Esophagus muscularis mucosa (tissue), 4 donors: Measurements from ENCODE around the gene RAB33B. TPM values are rescaled to one million over a fixed set of nuclear protein-coding genes. Genes with fewer than 3 reads are reported as not detected.

Source experiments
- DNase-seq: peaks from one replicate; pipeline ENCODE4 v3.0.0-alpha.2; 2017; ENCODE audit errors: extremely low spot score
- H3K27ac ChIP-seq, 4 donors: fragments of 200-600 bp; sonication (generic); replicated peaks in 1 of 4; 1 replicate in 3 of 4; 2 replicates in 1 of 4; pipeline ENCODE4 v1.5.1; 2016 to 2019; ENCODE audit warnings: mild to moderate bottlenecking in 1 of 4
- H3K27me3 ChIP-seq, 4 donors: fragments of 200-600 bp; sonication (generic); one replicate each; pipeline versions ENCODE4 v1.5.1 to v1.6.0; 2016 to 2019
- H3K36me3 ChIP-seq, 4 donors: fragments of 200-600 bp; sonication (generic); one replicate each; pipeline ENCODE4 v1.5.1; 2016 to 2019
- H3K4me1 ChIP-seq, 4 donors: fragments of 200-600 bp; sonication (generic); one replicate each; pipeline ENCODE4 v1.5.1; 2016 to 2019
- H3K4me3 ChIP-seq, 4 donors: fragments of 200-600 bp; sonication (generic); 1 replicate in 2 of 4; 2 replicates in 2 of 4; pipeline ENCODE4 v1.5.1; 2016 to 2019; ENCODE audit warnings: mild to moderate bottlenecking in 4 of 4, moderate library complexity in 1 of 4
- H3K9me3 ChIP-seq, 4 donors: fragments of 200-600 bp; sonication (generic); 1 replicate in 3 of 4; 2 replicates in 1 of 4; pipeline ENCODE4 v1.5.1; 2016 to 2019
- CTCF ChIP-seq, 3 experiments: fragments of 200-600 bp in 2 of 3; fragments of 450-650 bp in 1 of 3; sonication (generic) in 2 of 3; IDR thresholded peaks; one replicate each; pipeline ENCODE4 v1.5.1; 2017 to 2019; ENCODE audit warnings: antibody characterized with exemption in 3 of 3, mild to moderate bottlenecking in 2 of 3, moderate library complexity in 1 of 3
- EP300 ChIP-seq: sonication (generic); formaldehyde crosslinking; IDR thresholded peaks from one replicate; pipeline ENCODE4 v1.6.1; 2017; ENCODE audit warnings: antibody characterized with exemption
- POLR2A ChIP-seq: fragments of 450-650 bp; IDR thresholded peaks from one replicate; pipeline ENCODE4 v1.6.1; 2017; ENCODE audit warnings: antibody characterized with exemption, moderate library complexity, mild to moderate bottlenecking, low read depth
- POLR2AphosphoS5 ChIP-seq, 2 donors: sonication (generic); formaldehyde crosslinking; IDR thresholded peaks; one replicate each; pipeline ENCODE4 v1.6.1; 2017; ENCODE audit warnings: antibody characterized with exemption in 2 of 2
- WGBS: methylation state at CpG from one replicate; pipeline ENCODE4 v1.1.5; 2018; 5-methylcytosine and 5-hydroxymethylcytosine counted together
- intact Hi-C: fragments of 100-400 bp; cut with DNase I; formaldehyde crosslinking; loops from one replicate; pipeline ENCODE4 v1.15.1; 2023
- total RNA-seq, 4 donors: library from RNA; depleted of rRNA; stranded (reverse); fragments of >200 nt; gene quantifications; one replicate each; pipeline versions ENCODE4 v1.1.0 to v1.2.1, GENCODE V29; 2016

The RAB33B gene
- total RNA-seq, 4 donors from 2014 or later = 10.8 to 16.1 (median 14.8) TPM

- no peaks in the 10 kb centered on the region for H3K36me3 ChIP-seq
- H3K27me3 ChIP-seq = no peaks in the 10 kb centered on the region
- DNase-seq = no peak
- TF ChIP-seq EP300 = no peak
- no peak for TF ChIP-seq POLR2A
- no peak for TF ChIP-seq POLR2AphosphoS5 (IDR thresholded peaks at IDR 0.05)
- no peak for TF ChIP-seq CTCF (IDR thresholded peaks at IDR 0.05)
- H3K4me1 ChIP-seq = peaks cover 18 to 22% (median 21%) of the 10 kb centered on the region in 4 donors
- H3K27ac ChIP-seq = no peak overlapping the region
- H3K4me3 ChIP-seq = no peak overlapping the region
- intact Hi-C loops = loop anchor here (10.0 kb wide), 2 partner anchors 276 to 366 kb away; partner anchors contain the start of gene ELF2
- no peaks in the 10 kb centered on the region for H3K9me3 ChIP-seq
- 98% methylated on average over 2 of the region's 2 CpGs for WGBS
These were observed 3.3 kb upstream of the RAB33B start for GRCh38 chr4:139450586-139450985.

DNA sequence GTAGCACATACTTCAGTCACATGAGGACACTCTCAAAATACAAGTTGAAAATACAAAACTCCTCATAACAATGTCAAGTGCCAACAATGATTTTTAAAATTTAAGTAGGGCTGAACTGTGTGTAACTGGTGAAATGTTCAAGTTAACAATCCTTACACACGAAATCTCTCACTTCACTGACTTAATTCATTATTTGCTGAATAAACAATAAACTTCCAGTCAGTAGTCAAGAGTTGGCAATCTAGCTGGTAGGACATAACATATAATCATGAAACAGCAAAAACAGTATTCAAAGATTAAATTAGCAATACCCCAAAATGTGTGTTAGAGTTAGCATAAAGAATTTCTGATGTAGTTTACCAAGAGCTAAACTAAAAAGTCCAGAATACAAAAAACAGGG lies 1.9 kb upstream of the RAB33B start:
- no peak overlapping the region for H3K27ac ChIP-seq
- no peak overlapping the region for H3K4me3 ChIP-seq
- TF ChIP-seq CTCF (IDR thresholded peaks at IDR 0.05) (no peak), EP300 (no peak), POLR2A (no peak), POLR2AphosphoS5 (IDR thresholded peaks at IDR 0.05) (no peak)

DNA sequence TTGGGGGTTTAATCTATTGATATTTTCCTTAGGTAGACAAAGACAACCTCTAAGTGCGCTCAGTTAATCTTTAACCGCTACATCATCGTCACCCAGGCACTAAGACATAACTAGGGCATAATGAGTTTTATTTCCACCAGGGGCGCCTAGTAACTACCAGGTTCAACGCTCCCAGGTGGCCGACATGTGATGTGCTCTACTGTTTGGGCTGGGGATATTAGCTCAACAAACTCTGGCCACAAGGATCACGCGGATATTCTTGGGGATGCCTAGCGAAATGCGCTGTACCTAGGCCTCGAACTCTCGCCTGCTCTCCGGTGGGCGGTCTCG lies 915 bp upstream of the RAB33B start:
- H3K4me1 ChIP-seq = peaks cover 36 to 45% (median 44%) of the 10 kb centered on the region in 4 donors
- no peaks in the 10 kb centered on the region for H3K27me3 ChIP-seq
- WGBS = 2% methylated on average over 15 of the region's 15 CpGs
- peak overlapping the region; percentile 76 to 93 (median 81) for H3K4me3 ChIP-seq
- intact Hi-C loops = loop anchor here (10.0 kb wide), 2 partner anchors 278 to 368 kb away; partner anchors contain the start of gene ELF2
- no peak for DNase-seq
- peak overlapping the region; percentile 92 to 99 (median 96) for H3K27ac ChIP-seq
- no peaks in the 10 kb centered on the region for H3K9me3 ChIP-seq
- H3K36me3 ChIP-seq = no peaks in the 10 kb centered on the region
- no peak for TF ChIP-seq EP300
- peak; percentile 12 to 48 (median 17) for TF ChIP-seq CTCF (IDR thresholded peaks at IDR 0.05)

More for the DNA sequence above, 1.9 kb upstream of the RAB33B start:
- 76% methylated on average over 1 of the region's 1 CpG for WGBS
- H3K9me3 ChIP-seq = no peaks in the 10 kb centered on the region
- H3K4me1 ChIP-seq = peaks cover 31 to 36% (median 35%) of the 10 kb centered on the region in 4 donors
- intact Hi-C loops = loop anchor here (10.0 kb wide), 2 partner anchors 277 to 367 kb away; partner anchors contain the start of gene ELF2
- no peaks in the 10 kb centered on the region for H3K27me3 ChIP-seq
- H3K36me3 ChIP-seq = no peaks in the 10 kb centered on the region
- no peak for DNase-seq

- H3K4me3 ChIP-seq = peak overlapping the region; percentile 76 to 93 (median 81)
- intact Hi-C loops = loop anchor here (10.0 kb wide), 2 partner anchors 279 to 369 kb away; partner anchors contain the start of gene ELF2
- no peaks in the 10 kb centered on the region for H3K27me3 ChIP-seq
- peak; percentile 99 for DNase-seq
- H3K36me3 ChIP-seq = no peaks in the 10 kb centered on the region
- TF ChIP-seq POLR2AphosphoS5 (IDR thresholded peaks at IDR 0.05) (peak; percentile 75 to 87), POLR2A (peak; percentile 63), CTCF (IDR thresholded peaks at IDR 0.05) (peak in 1 of 3 experiments; percentile 7), EP300 (no peak)
- H3K27ac ChIP-seq = peak overlapping the region; percentile 92 to 99 (median 96)
- peaks cover 36 to 50% (median 49%) of the 10 kb centered on the region in 4 donors for H3K4me1 ChIP-seq
- no peaks in the 10 kb centered on the region for H3K9me3 ChIP-seq
- 0% methylated on average over 14 of the region's 76 CpGs for WGBS
These were observed 380 bp upstream of the RAB33B start for GRCh38 chr4:139453371-139454110.
